ENCODE data around the gene BICD2. TPM values are rescaled to one million over a fixed set of nuclear protein-coding genes. Genes with fewer than 3 reads are reported as not detected.
"Not testable (repeated sequence)": the region's sequence is repeated elsewhere in the genome, so short reads cannot be mapped to it uniquely, and the experiment has no call there.

Gene BICD2
- total RNA-seq = 37.3 TPM
- long read RNA-seq, full-length matches to known transcripts = 81 of 154 reads
- long read RNA-seq, partial matches to known transcripts = 68 of 154 reads
- long read RNA-seq, other reads (novel, unspliced or antisense) = 5 of 154 reads

- Histone ChIP-seq H3K27me3 (ENCODE audit: low read depth) (no peaks in the 10 kb centered on the region), H3K4me3 (peak within 1 kb of the TSS; percentile 95), H3K36me3 (no peaks in the 10 kb centered on the region), H3K4me1 (peaks cover 78% of the 10 kb centered on the region), H3K9me3 (replicated peaks) (no peaks in the 10 kb centered on the region), H3K27ac (replicated peaks) (peak within 1 kb of the TSS; percentile 100)
- no peak for DNase-seq
- TF ChIP-seq, protein P1, sequence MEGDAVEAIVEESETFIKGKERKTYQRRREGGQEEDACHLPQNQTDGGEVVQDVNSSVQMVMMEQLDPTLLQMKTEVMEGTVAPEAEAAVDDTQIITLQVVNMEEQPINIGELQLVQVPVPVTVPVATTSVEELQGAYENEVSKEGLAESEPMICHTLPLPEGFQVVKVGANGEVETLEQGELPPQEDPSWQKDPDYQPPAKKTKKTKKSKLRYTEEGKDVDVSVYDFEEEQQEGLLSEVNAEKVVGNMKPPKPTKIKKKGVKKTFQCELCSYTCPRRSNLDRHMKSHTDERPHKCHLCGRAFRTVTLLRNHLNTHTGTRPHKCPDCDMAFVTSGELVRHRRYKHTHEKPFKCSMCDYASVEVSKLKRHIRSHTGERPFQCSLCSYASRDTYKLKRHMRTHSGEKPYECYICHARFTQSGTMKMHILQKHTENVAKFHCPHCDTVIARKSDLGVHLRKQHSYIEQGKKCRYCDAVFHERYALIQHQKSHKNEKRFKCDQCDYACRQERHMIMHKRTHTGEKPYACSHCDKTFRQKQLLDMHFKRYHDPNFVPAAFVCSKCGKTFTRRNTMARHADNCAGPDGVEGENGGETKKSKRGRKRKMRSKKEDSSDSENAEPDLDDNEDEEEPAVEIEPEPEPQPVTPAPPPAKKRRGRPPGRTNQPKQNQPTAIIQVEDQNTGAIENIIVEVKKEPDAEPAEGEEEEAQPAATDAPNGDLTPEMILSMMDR (IDR thresholded peaks at IDR 0.05; ENCODE audit: borderline replicate concordance) = no peak
- intact Hi-C loops (cut with micrococcal nuclease) = no loop called here
Measured at GRCh38 chr9:92764381-92764987, at the start of gene BICD2. TSS of gene BICD2 (minus strand) at chr9:92764833. CDS start at chr9:92764744, 89 bp downstream.

DNA sequence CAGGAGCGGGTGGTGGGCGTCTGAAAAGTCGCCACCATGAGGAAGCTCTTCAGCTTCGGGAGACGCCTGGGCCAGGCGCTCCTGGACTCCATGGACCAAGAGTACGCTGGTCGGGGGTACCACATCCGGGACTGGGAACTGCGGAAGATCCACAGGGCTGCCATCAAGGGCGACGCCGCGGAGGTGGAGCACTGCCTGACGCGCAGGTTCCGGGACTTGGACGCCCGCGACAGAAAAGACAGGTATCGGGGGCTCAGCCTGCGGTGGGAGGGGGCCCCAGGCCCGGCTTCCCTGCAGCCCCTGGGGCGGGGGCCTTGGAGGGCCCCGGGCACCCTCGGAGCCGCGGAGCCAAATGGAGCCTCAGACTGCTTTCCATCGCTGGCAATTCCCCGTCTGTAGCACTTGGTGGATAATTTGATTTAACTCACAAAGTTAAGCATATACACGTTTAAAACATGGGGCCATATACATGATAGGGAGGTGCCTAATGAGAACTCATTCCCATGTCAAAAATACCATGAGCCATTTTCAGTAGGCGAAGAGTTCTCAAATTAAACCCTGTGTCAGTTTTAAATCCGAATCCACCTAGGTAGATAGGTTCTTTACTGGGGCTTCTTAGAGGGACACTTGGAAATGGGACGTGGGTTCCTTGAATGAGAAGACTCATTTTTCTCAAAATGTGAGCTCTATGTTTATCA lies 45.1 kb upstream of the BICD2 start:
- Histone ChIP-seq H3K4me1 (peaks cover 32% of the 10 kb centered on the region), H3K4me3 (peak overlapping the region; percentile 52), H3K27me3 (ENCODE audit: low read depth) (peaks cover 100% of the 10 kb centered on the region)
- H3K36me3 ChIP-seq; H3K27ac ChIP-seq (replicated peaks); DNase-seq; intact Hi-C loops (cut with micrococcal nuclease); H3K9me3 ChIP-seq (replicated peaks): not testable (repeated sequence)

DNA sequence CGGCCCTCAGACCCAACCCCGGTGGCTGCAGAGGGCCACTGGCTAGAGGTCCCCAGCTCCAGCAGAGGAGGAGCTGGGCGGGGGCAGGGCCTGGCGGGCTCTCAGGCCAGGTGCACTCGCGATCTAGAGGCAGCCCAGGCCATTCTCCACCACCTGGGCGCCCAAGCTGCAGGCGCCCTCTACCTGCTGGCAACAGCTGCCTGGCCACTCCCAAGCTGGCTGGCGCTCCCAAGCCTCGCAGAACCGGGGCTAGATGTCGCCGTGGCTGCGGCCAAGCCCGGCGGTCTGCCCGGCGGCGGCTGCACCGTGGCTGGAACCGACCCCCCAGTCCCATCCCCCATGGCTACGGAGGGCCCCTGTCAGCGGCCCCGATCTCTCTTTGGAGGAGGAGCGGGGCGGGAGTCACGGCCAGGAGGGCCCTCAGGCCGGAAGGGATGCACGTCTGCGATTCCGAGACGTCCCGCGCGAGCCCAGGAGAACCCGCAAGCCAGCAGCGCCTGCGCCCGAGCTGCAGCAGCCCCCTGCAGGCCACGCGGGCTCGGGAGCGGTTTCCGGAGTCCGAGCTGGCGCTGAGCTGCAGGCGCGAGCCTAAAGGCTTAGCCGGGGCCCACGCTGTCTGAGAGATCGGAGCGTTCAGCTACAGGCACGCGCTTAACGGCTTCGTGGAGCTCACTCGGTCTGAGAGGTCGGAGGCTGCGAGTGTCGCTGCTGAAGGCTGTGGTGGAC lies 44.3 kb upstream of the BICD2 start:
- intact Hi-C loops (cut with micrococcal nuclease) = no loop called here
- Histone ChIP-seq H3K4me1 (peaks cover 32% of the 10 kb centered on the region), H3K27me3 (ENCODE audit: low read depth) (peaks cover 100% of the 10 kb centered on the region), H3K27ac (replicated peaks) (no peak overlapping the region), H3K4me3 (peak overlapping the region; percentile 52), H3K9me3 (replicated peaks) (no peaks in the 10 kb centered on the region), H3K36me3 (no peaks in the 10 kb centered on the region)
- peak; percentile 55 for DNase-seq
- TF ChIP-seq, protein P1 (IDR thresholded peaks at IDR 0.05; ENCODE audit: borderline replicate concordance) = peak; percentile 39

GRCh38 chr9:92807757-92808725 lies 43.4 kb upstream of the BICD2 start:
- no peaks in the 10 kb centered on the region for H3K36me3 ChIP-seq
- peaks cover 100% of the 10 kb centered on the region for H3K27me3 ChIP-seq (ENCODE audit: low read depth)
- no peaks in the 10 kb centered on the region for H3K9me3 ChIP-seq (replicated peaks)
- peaks cover 32% of the 10 kb centered on the region for H3K4me1 ChIP-seq
- no peak for DNase-seq
- TF ChIP-seq, protein P1 (IDR thresholded peaks at IDR 0.05; ENCODE audit: borderline replicate concordance) = no peak
- intact Hi-C loops (cut with micrococcal nuclease) = no loop called here
- H3K27ac ChIP-seq (replicated peaks) = no peak overlapping the region
- peak overlapping the region; percentile 52 for H3K4me3 ChIP-seq

- TF ChIP-seq, protein P1 (IDR thresholded peaks at IDR 0.05; ENCODE audit: borderline replicate concordance) = no peak
- no peak overlapping the region for H3K27ac ChIP-seq (replicated peaks)
- H3K27me3 ChIP-seq (ENCODE audit: low read depth) = peaks cover 100% of the 10 kb centered on the region
- peaks cover 32% of the 10 kb centered on the region for H3K4me1 ChIP-seq
- intact Hi-C loops (cut with micrococcal nuclease) = no loop called here
- no peaks in the 10 kb centered on the region for H3K36me3 ChIP-seq
- DNase-seq = no peak
- peak overlapping the region; percentile 52 for H3K4me3 ChIP-seq
- no peaks in the 10 kb centered on the region for H3K9me3 ChIP-seq (replicated peaks)
Measured at GRCh38 chr9:92807031-92807756, 42.6 kb upstream of the BICD2 start.

Measured in left ventricle myocardium inferior (tissue), 1 donor.